HG02885 (cell line): ENCODE data around the gene ZMYND15.

ENCODE experiments used
- ATAC-seq: cut with Tn5 transposase; IDR thresholded peaks from one replicate; pipeline ENCODE4 v1.9.1; 2021; ENCODE audit warnings: mild to moderate bottlenecking; ENCODE audit not compliant: unreplicated experiment, poor library complexity

Gene ZMYND15

GRCh38 chr17:4780325-4780955 lies 40.8 kb downstream of the ZMYND15 start:
- no peak for ATAC-seq

- no peak for ATAC-seq
Observed at GRCh38 chr17:4782652-4783051, 43.0 kb downstream of the ZMYND15 start.

- ATAC-seq: no peak
Observed at GRCh38 chr17:4785311-4786105, 45.9 kb downstream of the ZMYND15 start.

- ATAC-seq: no peak
Observed at GRCh38 chr17:4786106-4786511, 46.5 kb downstream of the ZMYND15 start, which contains the start of gene VMO1. Gene VMO1, minus strand, starts transcription at chr17:4786364. Its CDS starts 12 bp downstream, at chr17:4786352.

- ATAC-seq: no peak
Observed at GRCh38 chr17:4786516-4786915, 46.9 kb downstream of the ZMYND15 start.

GRCh38 chr17:4788159-4788806 lies 48.6 kb downstream of the ZMYND15 start:
- ATAC-seq: no peak

- ATAC-seq: no peak
Observed at GRCh38 chr17:4788807-4789700, 49.4 kb downstream of the ZMYND15 start, which contains the start of gene GLTPD2. Gene GLTPD2, plus strand, starts transcription at chr17:4788964. Its CDS starts 48 bp downstream, at chr17:4789012.

GRCh38 chr17:4789701-4789950 lies 50.0 kb downstream of the ZMYND15 start:
- ATAC-seq: no peak

GRCh38 chr17:4789951-4790704 lies 50.5 kb downstream of the ZMYND15 start:
- peak; percentile 95 for ATAC-seq

GRCh38 chr17:4790705-4791088 lies 51.1 kb downstream of the ZMYND15 start:
- no peak for ATAC-seq

- ATAC-seq: no peak
Observed at GRCh38 chr17:4795168-4795567, 55.5 kb downstream of the ZMYND15 start.
